PC-9 (cell line): Measurements from ENCODE around the gene KHK. TPM values are rescaled to one million over a fixed set of nuclear protein-coding genes. Genes with fewer than 3 reads are reported as not detected.

Experiments used
- BruUV-seq: library from RNA; stranded (reverse); fragments of 400-500 nt; replicated peaks from 2 replicates; lab custom pipeline; 2021; lab: Mats Ljungman, UMichigan
- CTCF ChIA-PET: fragments of 300-600 bp; sonication (Branson Sonifier 250); formaldehyde crosslinking; loops from one replicate; lab custom pipeline; 2022; ENCODE audit warnings: antibody characterized with exemption; lab: Charles Lee
- POLR2A ChIA-PET: fragments of 300-600 bp; sonication (Branson Sonifier 250); formaldehyde crosslinking; loops from one replicate; lab custom pipeline; 2022; ENCODE audit warnings: antibody characterized with exemption; ENCODE audit not compliant: unreplicated experiment; lab: Charles Lee
- DNase-seq, 2 experiments: peaks; one replicate each; pipeline versions ENCODE4 v3.0.0 to v3.0.0-alpha.2; 2015 to 2022; ENCODE audit warnings: mixed read lengths in 1 of 2
- H2AFZ ChIP-seq: fragments of 200-600 bp; sonication (generic); 2 replicates; pipeline ENCODE4 v1.8.1; 2017; ENCODE audit warnings: antibody characterized with exemption
- H3F3A ChIP-seq: fragments of 200-600 bp; sonication (generic); 2 replicates; pipeline ENCODE4 v1.8.1; 2017; ENCODE audit warnings: antibody characterized with exemption, mild to moderate bottlenecking, low read depth; ENCODE audit not compliant: insufficient read depth
- H3K27ac ChIP-seq: fragments of 200-600 bp; sonication (generic); 2 replicates; pipeline ENCODE4 v1.6.1; 2016; ENCODE audit warnings: mixed run types
- H3K27me3 ChIP-seq: fragments of 200-600 bp; sonication (generic); 2 replicates; pipeline ENCODE4 v1.6.1; 2016; ENCODE audit warnings: low read depth, mixed run types; ENCODE audit not compliant: insufficient read depth
- H3K36me3 ChIP-seq: fragments of 200-600 bp; sonication (generic); 2 replicates; pipeline ENCODE4 v1.6.1; 2016; ENCODE audit warnings: low read depth, mixed run types
- H3K4me1 ChIP-seq: fragments of 200-600 bp; sonication (generic); replicated peaks from 2 replicates; pipeline ENCODE4 v1.6.1; 2016; ENCODE audit warnings: mixed run types; ENCODE audit not compliant: insufficient read depth
- H3K4me2 ChIP-seq: fragments of 200-600 bp; sonication (generic); 2 replicates; pipeline ENCODE4 v1.6.1; 2017; ENCODE audit warnings: mixed run types
- H3K4me3 ChIP-seq: fragments of 200-600 bp; sonication (generic); 2 replicates; pipeline ENCODE4 v1.6.1; 2016; ENCODE audit warnings: mixed run types
- H3K79me2 ChIP-seq: fragments of 200-600 bp; sonication (generic); 2 replicates; pipeline ENCODE4 v1.6.1; 2017; ENCODE audit warnings: low read depth, mixed run types
- H3K9me2 ChIP-seq: fragments of 200-600 bp; sonication (generic); 2 replicates; pipeline ENCODE4 v1.8.1; 2017; ENCODE audit warnings: mild to moderate bottlenecking; ENCODE audit not compliant: insufficient read depth
- H3K9me3 ChIP-seq: fragments of 200-600 bp; sonication (generic); 2 replicates; pipeline ENCODE4 v1.8.1; 2016; ENCODE audit warnings: low read depth; ENCODE audit not compliant: insufficient read depth
- H4K20me1 ChIP-seq: fragments of 200-600 bp; sonication (generic); 2 replicates; pipeline ENCODE4 v1.8.1; 2017; ENCODE audit not compliant: insufficient read depth
- CTCF ChIP-seq: fragments of 200-600 bp; sonication (generic); conservative IDR thresholded peaks from 2 replicates; pipeline ENCODE4 v1.6.1; 2017; ENCODE audit warnings: mixed run types, antibody characterized with exemption, mild to moderate bottlenecking, moderate library complexity
- EZH2 ChIP-seq: fragments of 200-600 bp; sonication (generic); IDR thresholded peaks from 2 replicates; pipeline ENCODE4 v1.8.0; 2017; ENCODE audit warnings: antibody characterized with exemption, low read depth
- intact Hi-C: fragments of 100-400 bp; cut with micrococcal nuclease; formaldehyde crosslinking; loops from one replicate; pipeline ENCODE4 v1.10.0; 2022; ENCODE audit not compliant: unreplicated experiment
- total RNA-seq: library from RNA; stranded (reverse); gene quantifications from 2 replicates; pipeline ENCODE4 v1.2.3, GENCODE V29; 2021

Gene KHK
- total RNA-seq, 1 experiment from 2014 or later = 4.4 TPM

- TF ChIP-seq EZH2 (no peak), CTCF (no peak)
- no peaks in the 10 kb centered on the region for H3K79me2 ChIP-seq
- no peak for DNase-seq
- no TSS peak for BruUV-seq
- intact Hi-C loops = no loop called here
- peaks cover 11% of the 10 kb centered on the region; the same call in 1 of the 2 replicates for H3F3A ChIP-seq
- CTCF ChIA-PET = no interaction called here
- no peak overlapping the region for H2AFZ ChIP-seq
- H3K9me2 ChIP-seq = no peaks in the 10 kb centered on the region
- H4K20me1 ChIP-seq = peaks cover 12% of the 10 kb centered on the region; the same call in 1 of the 2 replicates
- H3K4me3 ChIP-seq = no peak overlapping the region
- no peaks in the 10 kb centered on the region for H3K9me3 ChIP-seq
- H3K4me1 ChIP-seq = no peaks in the 10 kb centered on the region
- POLR2A ChIA-PET = no interaction called here
- H3K4me2 ChIP-seq = no peak overlapping the region
- peaks cover 24% of the 10 kb centered on the region for H3K36me3 ChIP-seq
- no peak overlapping the region for H3K27ac ChIP-seq
- H3K27me3 ChIP-seq = no peaks in the 10 kb centered on the region
Measured at GRCh38 chr2:27058210-27058609, 28.4 kb upstream of the KHK start.

GRCh38 chr2:27059141-27059820 lies 27.3 kb upstream of the KHK start:
- no peaks in the 10 kb centered on the region for H3K4me1 ChIP-seq
- CTCF ChIA-PET = no interaction called here
- no peaks in the 10 kb centered on the region for H3K79me2 ChIP-seq
- H3K27me3 ChIP-seq = no peaks in the 10 kb centered on the region
- no peak overlapping the region for H3K4me2 ChIP-seq
- no peak overlapping the region for H2AFZ ChIP-seq
- intact Hi-C loops = no loop called here
- no TSS peak for BruUV-seq
- POLR2A ChIA-PET = no interaction called here
- peaks cover 25% of the 10 kb centered on the region for H3K36me3 ChIP-seq
- no peak for TF ChIP-seq CTCF
- TF ChIP-seq EZH2 = no peak
- no peak for DNase-seq
- H3F3A ChIP-seq = peaks cover 18% of the 10 kb centered on the region
- H3K27ac ChIP-seq = no peak overlapping the region
- no peaks in the 10 kb centered on the region for H3K9me2 ChIP-seq
- peaks cover 12% of the 10 kb centered on the region; the same call in 1 of the 2 replicates for H4K20me1 ChIP-seq
- no peak overlapping the region for H3K4me3 ChIP-seq
- no peaks in the 10 kb centered on the region for H3K9me3 ChIP-seq

- Histone ChIP-seq H2AFZ (no peak overlapping the region), H3K79me2 (no peaks in the 10 kb centered on the region), H3K27me3 (no peaks in the 10 kb centered on the region), H3K9me3 (no peaks in the 10 kb centered on the region), H4K20me1 (peaks cover 12% of the 10 kb centered on the region; the same call in 1 of the 2 replicates), H3K9me2 (no peaks in the 10 kb centered on the region), H3F3A (peaks cover 29% of the 10 kb centered on the region), H3K4me1 (no peaks in the 10 kb centered on the region), H3K36me3 (peaks cover 19% of the 10 kb centered on the region), H3K4me2 (no peak overlapping the region), H3K27ac (no peak overlapping the region), H3K4me3 (no peak overlapping the region)
- no peak for TF ChIP-seq CTCF
- no peak for TF ChIP-seq EZH2
- DNase-seq = no peak
- CTCF ChIA-PET = no interaction called here
- intact Hi-C loops = no loop called here
- no TSS peak for BruUV-seq
- POLR2A ChIA-PET = interaction anchor here (0.5 to 0.7 kb wide), 2 partner anchors 9 to 111 kb away, joined by 3 to 5 read pairs; partner anchors contain the start of gene AGBL5
Measured at GRCh38 chr2:27060323-27060722, 26.2 kb upstream of the KHK start.
